NOMO-1 treated with dmso at 0.1 percent for 144 hours (cell line): ENCODE results near the gene UBR4.

Source experiments
- DNase-seq: peaks from one replicate; lab custom pipeline; 2025; ENCODE audit not compliant: unreplicated experiment; lab: John Stamatoyannopoulos, UW

UBR4 gene

DNA sequence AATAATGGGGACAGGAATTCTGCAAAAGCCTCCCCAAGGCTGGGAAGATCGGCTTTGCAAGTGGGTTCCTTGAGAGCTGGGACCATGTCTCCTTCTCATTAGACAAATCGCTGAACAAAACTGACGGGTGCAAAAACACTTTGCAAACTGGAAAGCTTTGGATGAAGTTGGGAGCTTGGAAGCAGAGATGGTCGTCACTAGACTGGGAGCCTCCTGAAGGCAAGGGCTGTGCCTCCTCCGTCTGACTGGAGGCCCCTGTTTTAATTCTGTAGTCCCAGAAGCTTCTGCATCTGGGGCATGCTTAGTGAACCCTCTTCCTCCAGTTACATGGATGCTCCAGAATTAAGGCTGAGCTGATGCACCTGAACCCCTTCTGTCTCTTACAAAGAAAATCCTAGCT lies 171.3 kb downstream of the UBR4 start:
- DNase-seq = no peak

DNA sequence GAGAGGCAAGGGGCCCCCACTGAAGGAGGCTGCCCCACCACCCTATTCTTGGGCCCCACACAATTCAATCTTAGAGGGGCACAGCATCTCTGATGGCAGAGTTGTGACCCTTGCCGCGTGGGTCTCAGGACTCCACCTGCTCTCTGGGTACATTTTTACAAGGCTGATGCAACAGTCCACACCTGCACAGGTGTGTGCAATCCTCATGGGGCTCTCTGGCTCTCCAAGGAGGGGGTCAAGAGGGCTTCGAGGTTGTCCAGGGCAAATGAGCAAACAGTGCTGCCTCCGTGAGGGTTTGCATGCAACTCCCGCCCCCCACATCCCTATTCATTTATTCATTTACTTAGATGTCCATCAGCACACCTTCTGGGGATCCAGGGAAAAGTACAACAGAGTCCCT lies 172.0 kb downstream of the UBR4 start:
- DNase-seq = no peak

- DNase-seq = no peak
These were observed 172.4 kb downstream of the UBR4 start for GRCh38 chr1:19037659-19038058.

DNA sequence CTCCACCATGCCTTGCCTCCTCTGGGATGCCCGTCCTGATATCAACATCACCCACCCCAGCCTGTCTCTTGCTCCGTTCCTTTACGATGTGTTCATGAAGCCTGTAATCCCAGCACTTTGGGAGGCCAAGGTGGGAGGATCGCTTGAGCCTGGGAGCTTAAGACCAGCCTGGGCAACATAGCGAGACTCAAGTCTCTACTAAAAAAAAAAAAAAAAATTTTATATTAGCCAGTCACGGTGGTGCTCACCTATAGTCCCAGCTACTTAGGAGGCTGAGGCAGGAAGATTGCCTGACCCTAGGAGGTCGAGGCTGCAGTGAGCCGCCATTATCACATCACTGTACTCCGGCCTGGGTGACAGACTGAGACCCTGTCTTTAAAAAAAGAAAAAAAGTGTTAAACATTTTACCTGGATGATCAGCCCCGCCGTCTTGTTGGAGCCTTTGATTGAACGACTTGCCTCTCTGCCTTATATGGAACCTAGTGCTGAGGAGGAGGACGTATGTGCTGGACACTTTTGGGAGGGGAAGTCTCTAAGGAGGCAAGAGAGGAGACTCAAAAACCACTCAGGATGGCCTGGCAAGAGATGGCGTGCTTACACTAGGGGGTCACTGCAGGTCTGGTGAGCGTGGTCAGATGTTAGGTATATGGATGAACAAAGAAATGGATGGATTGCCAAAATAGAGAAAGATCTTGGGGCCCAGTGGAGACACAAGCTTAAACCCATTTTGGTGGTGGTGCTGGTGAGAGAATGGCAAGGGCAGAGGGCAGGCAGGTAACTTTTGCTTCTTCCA lies 173.1 kb downstream of the UBR4 start:
- DNase-seq = no peak

DNA sequence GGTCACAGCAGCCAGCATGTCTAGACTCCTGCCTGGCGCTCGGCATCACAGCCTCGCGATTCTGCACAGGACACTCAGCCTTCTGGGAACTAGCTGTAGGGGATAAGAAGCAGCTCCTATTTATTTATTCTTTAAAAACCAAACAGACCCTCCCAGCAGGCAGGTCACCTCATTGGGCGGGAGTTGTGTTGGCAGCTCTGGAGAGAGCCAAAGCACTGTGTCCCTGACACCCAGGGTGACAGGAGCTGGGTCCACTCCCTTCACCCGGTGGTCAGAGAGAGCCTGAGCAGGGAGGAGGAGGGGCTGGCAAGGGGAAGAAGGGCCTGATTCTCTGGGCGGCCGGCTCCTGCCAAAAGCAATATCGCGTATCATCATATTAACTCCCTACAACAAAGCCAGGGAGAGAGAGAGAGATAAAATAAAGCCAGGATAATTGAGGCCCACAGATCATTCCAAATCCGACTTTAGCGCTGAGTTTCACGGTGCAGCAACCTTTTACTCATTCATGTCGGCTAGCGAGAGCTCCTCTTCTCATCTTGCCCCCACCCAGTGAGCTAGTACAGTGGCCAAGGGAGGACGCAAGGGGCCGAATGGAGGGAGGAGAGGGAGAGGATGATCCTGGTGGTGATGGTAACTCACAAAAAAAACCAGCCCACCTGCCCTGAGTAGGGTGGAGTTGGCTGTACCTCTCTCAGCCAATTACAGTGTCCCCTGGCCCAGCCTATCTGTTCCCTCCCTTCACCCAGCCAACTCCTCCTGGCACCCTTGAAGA lies 173.8 kb downstream of the UBR4 start:
- no peak for DNase-seq

- DNase-seq = no peak
These were observed 174.6 kb downstream of the UBR4 start for GRCh38 chr1:19035377-19036040.

GRCh38 chr1:19034721-19035120 lies 175.3 kb downstream of the UBR4 start:
- no peak for DNase-seq

DNA sequence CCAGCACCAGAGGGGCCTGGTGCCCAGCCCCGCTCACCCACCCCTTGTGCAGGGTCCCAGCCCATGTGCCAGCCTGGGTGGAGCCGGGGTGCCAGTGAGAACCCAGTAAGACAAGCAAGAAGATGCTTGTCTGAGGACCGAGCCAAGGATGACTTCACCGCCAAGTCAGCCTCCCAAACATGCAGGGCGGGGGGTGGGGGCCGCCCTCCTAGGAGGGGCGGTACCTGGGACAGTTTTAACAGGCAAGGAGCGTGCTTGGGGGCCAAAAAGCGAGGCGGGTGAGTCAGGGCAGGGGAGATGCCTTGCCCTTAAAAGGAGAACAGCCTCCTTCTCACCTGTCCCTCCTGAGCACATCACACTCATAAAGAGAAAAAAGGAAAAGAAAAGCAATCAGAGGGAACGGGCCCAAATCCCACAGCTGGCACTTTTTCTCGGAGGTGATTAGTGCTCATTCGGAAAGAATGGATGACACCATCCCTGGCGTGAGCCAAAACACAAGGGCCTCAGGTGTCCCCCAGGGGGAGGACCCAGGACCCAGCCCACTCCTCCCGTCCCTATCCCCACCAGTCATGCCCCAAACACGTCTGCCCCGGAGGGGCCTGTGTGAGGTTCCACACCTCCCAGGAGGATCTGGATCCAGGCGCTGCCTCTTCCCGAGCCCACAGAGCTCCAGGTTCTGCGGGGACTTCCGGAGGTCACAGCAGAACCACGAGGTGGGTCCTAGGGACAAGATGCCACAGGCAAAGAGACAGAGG lies 176.0 kb downstream of the UBR4 start:
- DNase-seq = no peak

- DNase-seq = no peak
These were observed 176.6 kb downstream of the UBR4 start for GRCh38 chr1:19033515-19033839.

DNA sequence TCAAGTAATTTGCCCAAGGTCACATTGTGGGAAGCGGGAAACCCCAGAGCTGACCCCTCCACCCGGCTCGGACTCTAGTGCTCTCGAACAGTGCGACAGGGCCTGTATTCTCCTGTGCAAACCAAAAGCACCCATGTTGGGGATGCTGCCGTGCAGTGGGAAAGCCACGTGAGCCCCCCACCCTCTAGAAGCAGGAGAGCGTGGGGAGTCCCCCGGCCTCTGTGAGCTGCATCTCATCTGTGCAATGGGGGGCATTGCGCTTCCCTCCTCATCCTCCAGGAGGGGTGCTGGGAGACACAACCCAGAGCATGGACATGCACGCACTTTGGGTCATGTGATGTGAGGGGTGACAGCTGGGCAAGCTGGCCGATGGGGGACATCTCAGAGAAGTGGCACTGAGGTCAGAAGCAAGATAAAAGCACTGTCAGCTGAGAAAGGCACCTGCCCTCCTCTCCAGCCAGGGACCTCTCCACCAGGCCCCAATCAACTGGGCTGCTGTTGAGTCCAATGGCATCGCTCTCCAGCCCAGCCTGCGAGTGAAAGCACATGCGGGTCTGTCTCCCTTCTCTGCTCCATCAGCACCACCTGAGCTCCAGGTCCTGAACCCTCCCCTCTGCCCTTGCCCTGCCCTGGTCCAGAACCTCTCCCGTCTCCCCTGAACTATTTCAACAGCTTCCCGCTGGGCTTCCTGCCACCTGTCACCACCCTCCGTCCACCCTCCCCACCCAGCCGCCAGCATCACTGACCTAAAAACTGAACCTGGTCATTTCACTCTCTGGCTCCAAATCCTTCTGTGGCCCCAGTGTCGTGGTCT lies 177.2 kb downstream of the UBR4 start:
- DNase-seq = no peak

DNA sequence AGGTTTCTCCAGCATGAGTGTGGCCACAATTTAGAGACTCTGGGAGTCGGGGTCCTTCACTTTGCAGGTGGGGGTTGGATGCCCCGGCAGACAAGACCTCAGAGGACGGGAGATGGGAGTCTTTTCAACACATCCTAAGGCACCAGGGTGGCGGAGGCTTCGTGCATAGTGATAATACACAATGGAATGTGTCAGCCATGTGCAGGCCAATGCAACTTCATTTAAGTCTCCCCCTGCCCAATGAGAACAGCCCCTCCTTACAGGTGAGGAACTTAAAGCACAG lies 177.7 kb downstream of the UBR4 start:
- DNase-seq = no peak

GRCh38 chr1:19029191-19030085 lies 180.6 kb downstream of the UBR4 start:
- no peak for DNase-seq

DNA sequence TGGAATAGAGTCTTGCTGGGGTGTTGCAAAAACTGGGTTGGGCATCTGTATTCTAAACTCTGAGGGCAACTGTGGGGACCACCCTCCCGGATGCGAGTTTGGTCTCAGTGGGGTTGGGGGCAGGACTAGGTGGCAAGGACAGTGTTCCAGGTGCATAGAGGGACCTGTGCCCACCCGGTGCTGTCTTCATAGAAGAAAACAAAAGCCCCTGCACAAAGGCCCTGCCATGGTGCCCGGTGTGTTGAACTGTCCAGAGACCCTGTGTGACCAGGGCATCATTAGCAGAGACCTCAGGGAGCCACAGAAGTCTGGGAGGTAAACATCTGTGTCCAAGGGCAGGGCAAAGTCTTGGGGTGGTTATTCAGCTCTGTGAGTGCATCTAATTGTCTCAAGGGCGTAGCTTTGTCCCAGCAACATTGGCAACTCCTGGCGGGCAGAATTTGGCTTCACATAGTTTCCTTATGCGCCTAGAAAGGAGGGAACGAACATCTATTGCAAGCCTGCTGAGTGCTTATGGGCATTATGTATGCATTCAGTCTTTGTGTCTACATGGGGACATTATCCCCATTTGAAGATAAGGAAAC lies 181.4 kb downstream of the UBR4 start:
- DNase-seq = no peak

- no peak for DNase-seq
These were observed 182.0 kb downstream of the UBR4 start for GRCh38 chr1:19028110-19028509.
